Stimulated activated CD4-positive, alpha-beta T cell treated with anti-CD3 and anti-CD28 coated beads, Interleukin-1b, Interleukin-23, amount 100 ng/mL, for 1 hour (primary cell): ENCODE data around the gene VPS13D.

Experiments used
- DNase-seq, 2 donors: peaks; one replicate each; pipeline ENCODE4 v3.0.0-alpha.2; 2020; ENCODE audit warnings: low read depth in 2 of 2

Gene VPS13D

GRCh38 chr1:12432897-12433296 is 203.1 kb downstream of the VPS13D start:
- DNase-seq = no peak

GRCh38 chr1:12433323-12434053 is 203.7 kb downstream of the VPS13D start:
- DNase-seq = no peak

- peak in 1 of 2 donors; percentile 24 for DNase-seq
Measured at GRCh38 chr1:12434174-12434573, 204.3 kb downstream of the VPS13D start.

- no peak for DNase-seq
Measured at GRCh38 chr1:12434686-12435085, 204.9 kb downstream of the VPS13D start.

DNA sequence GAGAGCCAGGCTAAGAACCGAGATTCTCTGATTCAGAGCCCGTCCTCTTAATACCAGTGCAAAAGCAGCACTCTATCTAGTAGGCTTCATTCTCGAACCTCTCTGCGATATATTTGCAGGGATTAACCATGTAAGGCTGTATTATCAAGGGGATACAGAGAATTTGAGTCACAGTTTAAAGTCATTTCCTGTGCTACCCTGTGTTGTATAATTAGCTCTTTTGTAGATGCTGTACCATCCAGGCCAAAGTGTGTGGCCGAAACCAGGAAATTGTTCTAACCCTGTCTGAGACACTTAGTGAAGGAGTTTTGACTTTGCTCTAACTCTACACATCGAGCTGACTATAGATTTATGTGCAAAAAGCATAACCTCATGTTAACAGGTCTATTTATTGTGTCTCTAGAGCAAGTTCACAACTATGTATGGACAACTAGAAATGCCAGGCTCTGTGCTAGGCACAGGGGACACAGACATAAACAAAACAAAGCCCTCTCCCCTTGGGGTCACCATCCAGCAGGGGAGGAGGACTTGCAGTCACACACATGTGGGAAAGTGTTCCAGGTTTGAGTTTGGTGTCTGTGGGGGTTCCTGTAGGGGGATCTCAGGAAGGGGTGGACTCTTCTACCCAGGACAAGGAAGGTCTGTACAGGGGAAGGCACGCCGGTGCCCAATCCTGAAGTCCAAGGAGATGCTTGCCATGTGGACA is 206.0 kb downstream of the VPS13D start:
- no peak for DNase-seq

DNA sequence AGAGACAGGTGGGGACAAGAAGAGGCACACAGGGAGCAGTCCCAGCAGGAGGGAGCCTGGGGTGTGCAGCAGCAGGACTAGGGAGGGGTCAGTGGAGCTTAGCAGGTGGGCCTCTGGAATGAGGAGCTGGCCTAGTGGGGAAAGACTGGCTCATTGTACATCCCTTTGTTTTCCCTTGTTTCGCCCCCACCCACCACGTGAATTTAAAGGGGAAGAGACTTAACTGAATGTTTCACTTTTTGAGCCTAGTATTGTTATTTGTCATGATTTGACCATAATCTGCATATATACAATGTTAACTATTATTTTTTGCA is 206.5 kb downstream of the VPS13D start:
- DNase-seq = no peak

DNA sequence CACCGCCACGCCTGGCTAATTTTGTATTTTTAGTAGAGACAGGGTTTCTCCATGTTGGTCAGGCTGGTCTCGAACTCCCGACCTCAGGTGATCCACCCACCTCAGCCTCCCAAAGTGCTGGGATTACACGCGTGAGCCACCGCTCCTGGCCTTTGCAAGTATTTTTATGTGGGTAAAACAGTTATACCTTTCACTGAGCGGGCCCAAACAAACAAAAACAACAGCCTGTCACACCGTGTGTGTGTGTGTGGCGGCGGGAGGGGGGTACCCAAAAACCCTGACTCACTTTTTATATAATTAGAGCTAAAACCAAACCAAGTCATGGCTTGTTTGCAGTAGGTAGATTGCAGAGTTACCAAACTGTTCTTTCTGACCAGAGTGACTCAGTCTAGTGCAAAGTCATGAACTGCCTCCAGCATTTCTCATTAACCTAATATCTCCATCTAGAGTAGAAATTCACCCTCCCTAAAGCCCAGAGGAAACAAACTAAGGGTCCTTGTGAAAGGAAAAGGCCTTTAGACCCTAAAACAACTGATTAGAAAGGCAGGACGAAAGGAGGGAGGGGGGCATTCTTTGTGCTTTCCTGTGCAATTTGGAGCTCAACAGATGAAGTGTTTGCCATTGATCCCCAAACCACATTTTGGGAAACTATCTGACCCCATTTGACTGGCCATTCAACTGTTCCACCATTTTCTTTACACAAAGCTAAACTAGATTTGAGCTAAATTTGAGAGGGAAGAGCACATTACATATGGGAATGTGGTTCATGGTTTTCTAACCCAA is 207.2 kb downstream of the VPS13D start:
- DNase-seq = no peak

DNA sequence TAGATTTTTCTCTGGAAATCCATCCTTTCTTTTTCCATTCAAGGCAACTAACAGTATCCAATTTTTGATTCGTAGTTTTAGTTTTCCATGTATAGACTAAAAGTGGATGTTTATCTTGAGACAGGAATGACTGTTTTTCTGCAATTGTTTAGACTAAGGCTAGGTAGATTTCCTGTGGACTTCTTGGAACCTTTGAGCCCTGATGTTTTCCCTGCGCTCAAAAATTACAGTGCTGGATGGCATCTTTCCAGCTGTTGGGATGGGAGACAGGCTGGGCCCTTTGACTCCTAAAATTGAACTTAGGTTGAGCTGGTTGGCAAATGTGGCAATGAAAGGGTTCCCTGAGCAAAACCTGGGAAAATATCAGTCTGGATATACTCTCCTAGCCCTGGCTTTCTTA is 207.8 kb downstream of the VPS13D start:
- DNase-seq = no peak

GRCh38 chr1:12438349-12438924 is 208.6 kb downstream of the VPS13D start:
- no peak for DNase-seq

- no peak for DNase-seq
Measured at GRCh38 chr1:12439073-12439472, 209.2 kb downstream of the VPS13D start.

- DNase-seq = no peak
Measured at GRCh38 chr1:12441414-12442105, 211.7 kb downstream of the VPS13D start.

DNA sequence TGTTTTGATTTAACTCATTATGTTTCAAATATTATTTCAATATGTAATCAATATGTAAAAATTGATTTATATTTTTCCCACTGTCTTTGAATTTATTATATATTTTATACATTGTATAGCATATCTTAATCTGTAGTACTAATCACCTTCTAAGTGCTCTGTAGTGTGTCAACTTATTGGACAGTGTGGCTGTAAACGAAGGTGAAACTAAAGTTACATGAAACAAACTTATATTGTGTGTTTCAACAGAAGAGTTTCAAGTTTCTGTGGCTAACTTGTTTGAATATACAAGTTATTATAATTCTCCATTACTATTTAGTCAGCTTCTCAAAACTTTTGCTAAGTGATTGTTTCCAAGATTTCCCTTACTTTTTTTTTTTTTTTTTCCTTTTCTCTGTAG is 212.4 kb downstream of the VPS13D start:
- DNase-seq = no peak

GRCh38 chr1:12443151-12443550 is 213.3 kb downstream of the VPS13D start:
- no peak for DNase-seq

DNA sequence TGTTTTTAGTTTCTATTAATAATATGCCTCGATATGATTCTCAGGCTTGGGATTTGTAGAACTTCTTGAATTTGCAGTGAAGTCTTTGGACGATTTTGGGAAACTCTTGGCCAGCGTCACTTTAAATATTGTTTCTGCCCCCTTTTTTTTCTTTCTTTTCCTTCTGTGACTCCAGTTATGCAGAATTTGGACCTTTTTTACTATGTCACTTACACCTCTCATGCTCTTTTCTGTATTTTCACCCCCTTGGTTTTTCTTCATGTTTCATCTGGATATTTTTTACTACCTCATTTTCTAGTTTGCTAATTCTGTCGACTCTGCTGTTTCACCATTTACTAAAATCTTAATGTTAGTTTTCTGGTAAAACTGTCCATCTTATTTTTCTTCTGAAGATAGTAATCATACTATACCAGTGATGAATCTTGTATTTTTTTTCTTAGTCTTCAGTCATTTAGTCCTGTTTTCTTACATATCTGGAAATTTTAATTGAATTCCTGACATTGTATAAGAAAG is 214.6 kb downstream of the VPS13D start:
- DNase-seq = no peak

- DNase-seq = no peak
Measured at GRCh38 chr1:12445257-12445656, 215.4 kb downstream of the VPS13D start.

- no peak for DNase-seq
Measured at GRCh38 chr1:12446593-12446992, 216.8 kb downstream of the VPS13D start.

GRCh38 chr1:12447307-12447706 is 217.5 kb downstream of the VPS13D start:
- DNase-seq = no peak

GRCh38 chr1:12447849-12448312 is 218.1 kb downstream of the VPS13D start:
- DNase-seq = no peak

DNA sequence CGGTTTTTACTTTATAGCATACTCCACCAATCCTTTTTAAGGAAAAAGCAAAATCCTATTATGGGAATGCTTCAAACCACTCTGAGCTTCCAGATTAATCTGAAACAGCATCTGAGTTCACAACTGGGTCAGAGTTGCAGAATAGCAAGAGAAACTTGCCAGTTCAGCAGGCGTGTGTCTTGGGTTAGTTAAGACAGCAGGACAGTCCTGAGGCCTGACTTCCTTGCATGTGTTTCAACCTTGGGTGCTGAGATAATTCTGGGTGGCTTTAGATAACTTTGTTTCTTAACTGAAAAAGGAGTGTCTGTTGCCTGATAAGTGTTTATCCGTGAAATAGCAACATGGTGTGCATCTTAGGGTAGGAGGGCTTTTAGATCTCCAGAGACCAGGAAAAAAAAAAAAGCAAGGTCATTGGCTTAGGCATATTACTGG is 218.9 kb downstream of the VPS13D start:
- no peak for DNase-seq

GRCh38 chr1:12450090-12450755 is 220.4 kb downstream of the VPS13D start:
- DNase-seq = no peak
